ENCODE results near the gene SNRNP40.

Gene SNRNP40

DNA sequence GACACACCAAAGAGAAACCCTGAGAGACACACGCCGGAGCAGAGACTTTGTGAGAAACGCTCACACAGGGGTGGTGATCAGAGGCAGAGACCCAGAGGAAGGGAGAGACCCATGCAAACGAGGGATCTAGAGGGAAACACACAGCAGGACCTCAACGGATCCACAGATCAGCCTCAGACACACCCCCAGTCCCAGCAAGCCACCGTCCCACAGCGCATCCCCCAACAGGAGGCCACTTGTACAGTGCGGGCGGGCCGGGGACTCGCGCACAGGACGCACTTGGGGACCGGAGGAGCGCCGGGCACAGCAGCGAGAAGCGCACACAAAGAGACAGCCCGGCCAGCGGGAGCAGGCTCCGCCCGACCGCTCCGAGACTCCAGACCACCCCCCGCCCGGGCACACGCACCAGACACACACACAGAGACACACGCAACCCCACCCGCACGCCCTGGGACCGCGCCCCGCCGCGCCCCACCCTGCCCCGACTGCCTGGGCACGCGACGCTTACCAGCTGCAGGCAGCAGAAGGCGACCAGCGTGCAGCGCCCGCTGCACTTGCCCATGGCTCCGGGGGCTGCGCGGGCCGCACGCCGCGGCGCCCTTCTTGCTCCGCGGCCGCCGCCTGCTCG is 57.5 kb downstream of the SNRNP40 start:
- Histone ChIP-seq H3K27me3 (ENCODE audit: control insufficient read depth, insufficient read depth, low read length) (peaks cover 4% of the 10 kb centered on the region), H3K36me3 (ENCODE audit: control insufficient read depth, insufficient read depth, low read length) (no peaks in the 10 kb centered on the region), H3K27ac (no peak overlapping the region), H2AFZ (no peak overlapping the region), H3K79me2 (no peaks in the 10 kb centered on the region), H3K4me3 (ENCODE audit: low read depth, low read length) (no peak overlapping the region), H3K9me3 (ENCODE audit: control insufficient read depth, low read length) (no peaks in the 10 kb centered on the region), H3K4me1 (no peaks in the 10 kb centered on the region), H3K9ac (no peak overlapping the region), H3K4me2 (ENCODE audit: low read length) (peak overlapping the region; percentile 47)
- no peak for TF ChIP-seq CTCF (IDR thresholded peaks at IDR 0.05)

- Histone ChIP-seq H3K4me1 (no peaks in the 10 kb centered on the region), H3K27me3 (ENCODE audit: control insufficient read depth, insufficient read depth, low read length) (peaks cover 4% of the 10 kb centered on the region), H3K4me3 (ENCODE audit: low read depth, low read length) (no peak overlapping the region), H3K27ac (no peak overlapping the region), H3K4me2 (ENCODE audit: low read length) (no peak overlapping the region), H2AFZ (no peak overlapping the region), H3K9ac (no peak overlapping the region), H3K79me2 (no peaks in the 10 kb centered on the region), H3K9me3 (ENCODE audit: control insufficient read depth, low read length) (no peaks in the 10 kb centered on the region), H3K36me3 (ENCODE audit: control insufficient read depth, insufficient read depth, low read length) (no peaks in the 10 kb centered on the region)
- TF ChIP-seq CTCF (IDR thresholded peaks at IDR 0.05), result no peak
Measured at GRCh38 chr1:31238612-31238985, 58.0 kb downstream of the SNRNP40 start.

DNA sequence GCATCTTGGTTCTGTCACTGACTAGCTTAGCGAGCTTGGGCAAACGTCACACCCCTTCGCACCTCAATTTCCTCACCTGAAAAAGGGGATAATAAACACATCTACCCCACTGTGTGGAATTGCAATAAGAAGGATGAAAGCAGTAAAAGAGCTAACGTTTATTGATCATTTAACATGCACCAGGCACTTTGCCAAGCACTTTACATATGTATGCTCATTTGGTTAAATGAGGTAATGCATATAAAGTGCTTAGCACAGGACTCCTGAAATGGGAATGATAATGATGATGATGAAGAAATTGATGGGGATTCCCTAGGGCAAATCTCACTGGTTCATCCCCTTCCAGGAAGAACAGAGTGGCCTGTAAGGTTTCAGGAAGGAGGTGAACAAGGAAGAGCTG is 61.7 kb downstream of the SNRNP40 start:
- Histone ChIP-seq H3K27ac (no peak overlapping the region), H3K9ac (no peak overlapping the region), H3K27me3 (ENCODE audit: control insufficient read depth, insufficient read depth, low read length) (no peaks in the 10 kb centered on the region), H3K4me1 (no peaks in the 10 kb centered on the region), H3K79me2 (no peaks in the 10 kb centered on the region), H3K4me2 (ENCODE audit: low read length) (no peak overlapping the region), H3K9me3 (ENCODE audit: control insufficient read depth, low read length) (no peaks in the 10 kb centered on the region), H3K4me3 (ENCODE audit: low read depth, low read length) (no peak overlapping the region), H2AFZ (no peak overlapping the region), H3K36me3 (ENCODE audit: control insufficient read depth, insufficient read depth, low read length) (no peaks in the 10 kb centered on the region)
- no peak for TF ChIP-seq CTCF (IDR thresholded peaks at IDR 0.05)

- H3K9me3 ChIP-seq (ENCODE audit: control insufficient read depth, low read length), result no peaks in the 10 kb centered on the region
- TF ChIP-seq CTCF (IDR thresholded peaks at IDR 0.05), result no peak
Measured at GRCh38 chr1:31234123-31234708, 62.4 kb downstream of the SNRNP40 start.

GRCh38 chr1:31232689-31233088 is 63.9 kb downstream of the SNRNP40 start:
- TF ChIP-seq CTCF (IDR thresholded peaks at IDR 0.05), result no peak
- Histone ChIP-seq H3K79me2 (no peaks in the 10 kb centered on the region), H3K4me3 (ENCODE audit: low read depth, low read length) (no peak overlapping the region), H3K36me3 (ENCODE audit: control insufficient read depth, insufficient read depth, low read length) (no peaks in the 10 kb centered on the region), H3K4me1 (no peaks in the 10 kb centered on the region), H3K9ac (no peak overlapping the region), H3K27ac (no peak overlapping the region), H3K9me3 (ENCODE audit: control insufficient read depth, low read length) (no peaks in the 10 kb centered on the region), H2AFZ (no peak overlapping the region), H3K27me3 (ENCODE audit: control insufficient read depth, insufficient read depth, low read length) (no peaks in the 10 kb centered on the region), H3K4me2 (ENCODE audit: low read length) (no peak overlapping the region)

More at GRCh38 chr1:31234123-31234708, 62.4 kb downstream of the SNRNP40 start:
- Histone ChIP-seq H3K27ac (no peak overlapping the region), H3K27me3 (ENCODE audit: control insufficient read depth, insufficient read depth, low read length) (no peaks in the 10 kb centered on the region), H3K9ac (no peak overlapping the region), H3K4me3 (ENCODE audit: low read depth, low read length) (no peak overlapping the region), H3K4me1 (no peaks in the 10 kb centered on the region), H3K36me3 (ENCODE audit: control insufficient read depth, insufficient read depth, low read length) (no peaks in the 10 kb centered on the region), H2AFZ (no peak overlapping the region), H3K4me2 (ENCODE audit: low read length) (no peak overlapping the region), H3K79me2 (no peaks in the 10 kb centered on the region)

Data from parathyroid adenoma (tissue), 2 donors.